Measurements from ENCODE around the gene GNA12.

Gene GNA12

GRCh38 chr7:2782565-2782964 lies 61.5 kb downstream of the GNA12 start:
- H3K4me1 ChIP-seq (ENCODE audit: control insufficient read depth in 2 of 2, insufficient read depth in 2 of 2, low read length in 2 of 2), result no peaks in the 10 kb centered on the region
- no peak overlapping the region for H3K9ac ChIP-seq (ENCODE audit: low read depth in 1 of 2, low read length in 2 of 2)
- H3K27ac ChIP-seq (ENCODE audit: low read depth in 2 of 2, low read length in 2 of 2), result no peak overlapping the region
- H3K36me3 ChIP-seq (ENCODE audit: control insufficient read depth in 2 of 2, insufficient read depth in 2 of 2, low read length in 2 of 2), result peaks cover 0 to 2% of the 10 kb centered on the region in 2 donors
- no peak overlapping the region for H3K4me3 ChIP-seq (ENCODE audit: low read length in 2 of 2)
- no peaks in the 10 kb centered on the region for H3K9me3 ChIP-seq (ENCODE audit: control insufficient read depth in 2 of 2, low read length in 2 of 2)
- H3K27me3 ChIP-seq (ENCODE audit: control insufficient read depth in 2 of 2, insufficient read depth in 2 of 2, low read length in 2 of 2), result no peaks in the 10 kb centered on the region

- H3K4me3 ChIP-seq (ENCODE audit: low read length in 2 of 2), result no peak overlapping the region
- no peak overlapping the region for H3K9ac ChIP-seq (ENCODE audit: low read depth in 1 of 2, low read length in 2 of 2)
- H3K36me3 ChIP-seq (ENCODE audit: control insufficient read depth in 2 of 2, insufficient read depth in 2 of 2, low read length in 2 of 2), result no peaks in the 10 kb centered on the region
- no peaks in the 10 kb centered on the region for H3K9me3 ChIP-seq (ENCODE audit: control insufficient read depth in 2 of 2, low read length in 2 of 2)
- no peak overlapping the region for H3K27ac ChIP-seq (ENCODE audit: low read depth in 2 of 2, low read length in 2 of 2)
- no peaks in the 10 kb centered on the region for H3K4me1 ChIP-seq (ENCODE audit: control insufficient read depth in 2 of 2, insufficient read depth in 2 of 2, low read length in 2 of 2)
- no peaks in the 10 kb centered on the region for H3K27me3 ChIP-seq (ENCODE audit: control insufficient read depth in 2 of 2, insufficient read depth in 2 of 2, low read length in 2 of 2)
Measured at GRCh38 chr7:2782121-2782520, 62.0 kb downstream of the GNA12 start.

DNA sequence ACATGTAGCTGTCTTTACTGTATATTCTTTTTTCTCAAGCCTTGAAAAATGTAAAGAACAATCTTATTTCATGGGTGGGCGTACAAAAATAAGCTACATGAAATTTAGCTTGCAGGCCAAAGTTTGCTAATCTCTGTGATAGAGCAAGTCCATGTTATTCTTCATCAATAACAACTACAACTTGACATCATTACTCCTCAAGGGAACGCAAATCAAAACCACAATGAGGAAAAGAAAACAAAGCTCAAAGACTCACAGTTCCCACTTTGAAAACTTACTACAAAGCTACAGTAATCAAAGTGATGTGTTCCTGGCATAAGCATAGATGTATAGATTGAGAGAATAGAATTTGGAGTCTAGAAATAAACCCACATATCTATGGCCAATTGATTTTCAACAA lies 62.5 kb downstream of the GNA12 start:
- Histone ChIP-seq H3K27ac (ENCODE audit: low read depth in 2 of 2, low read length in 2 of 2) (no peak overlapping the region), H3K27me3 (ENCODE audit: control insufficient read depth in 2 of 2, insufficient read depth in 2 of 2, low read length in 2 of 2) (no peaks in the 10 kb centered on the region), H3K36me3 (ENCODE audit: control insufficient read depth in 2 of 2, insufficient read depth in 2 of 2, low read length in 2 of 2) (no peaks in the 10 kb centered on the region), H3K4me1 (ENCODE audit: control insufficient read depth in 2 of 2, insufficient read depth in 2 of 2, low read length in 2 of 2) (no peaks in the 10 kb centered on the region), H3K9me3 (ENCODE audit: control insufficient read depth in 2 of 2, low read length in 2 of 2) (no peaks in the 10 kb centered on the region), H3K9ac (ENCODE audit: low read depth in 1 of 2, low read length in 2 of 2) (no peak overlapping the region), H3K4me3 (ENCODE audit: low read length in 2 of 2) (no peak overlapping the region)

DNA sequence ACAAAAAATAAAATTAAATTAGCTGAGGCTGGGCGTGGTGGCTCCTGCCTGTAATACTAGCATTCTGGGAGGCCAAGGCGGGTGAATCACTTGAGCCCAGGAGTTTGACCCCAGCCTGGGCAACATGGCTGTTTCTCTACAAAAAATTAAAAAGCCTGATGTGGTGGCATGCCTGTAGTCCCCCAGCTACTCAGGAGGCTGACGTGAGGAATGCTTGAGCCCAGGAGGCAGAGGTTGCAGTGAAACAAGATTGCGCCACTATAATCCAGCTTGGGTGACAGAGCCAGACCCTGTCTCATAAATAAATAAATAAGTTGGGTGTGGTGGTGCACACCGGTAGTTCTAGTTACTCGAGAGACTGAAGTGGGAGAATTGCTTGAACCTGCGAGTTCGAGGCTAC lies 65.1 kb downstream of the GNA12 start:
- H3K27ac ChIP-seq (ENCODE audit: low read depth in 2 of 2, low read length in 2 of 2), result no peak overlapping the region
- H3K9me3 ChIP-seq (ENCODE audit: control insufficient read depth in 2 of 2, low read length in 2 of 2), result no peaks in the 10 kb centered on the region
- H3K4me3 ChIP-seq (ENCODE audit: low read length in 2 of 2), result no peak overlapping the region
- H3K9ac ChIP-seq (ENCODE audit: low read depth in 1 of 2, low read length in 2 of 2), result no peak overlapping the region
- H3K4me1 ChIP-seq (ENCODE audit: control insufficient read depth in 2 of 2, insufficient read depth in 2 of 2, low read length in 2 of 2), result no peaks in the 10 kb centered on the region
- H3K27me3 ChIP-seq (ENCODE audit: control insufficient read depth in 2 of 2, insufficient read depth in 2 of 2, low read length in 2 of 2), result no peaks in the 10 kb centered on the region
- H3K36me3 ChIP-seq (ENCODE audit: control insufficient read depth in 2 of 2, insufficient read depth in 2 of 2, low read length in 2 of 2), result no peaks in the 10 kb centered on the region

DNA sequence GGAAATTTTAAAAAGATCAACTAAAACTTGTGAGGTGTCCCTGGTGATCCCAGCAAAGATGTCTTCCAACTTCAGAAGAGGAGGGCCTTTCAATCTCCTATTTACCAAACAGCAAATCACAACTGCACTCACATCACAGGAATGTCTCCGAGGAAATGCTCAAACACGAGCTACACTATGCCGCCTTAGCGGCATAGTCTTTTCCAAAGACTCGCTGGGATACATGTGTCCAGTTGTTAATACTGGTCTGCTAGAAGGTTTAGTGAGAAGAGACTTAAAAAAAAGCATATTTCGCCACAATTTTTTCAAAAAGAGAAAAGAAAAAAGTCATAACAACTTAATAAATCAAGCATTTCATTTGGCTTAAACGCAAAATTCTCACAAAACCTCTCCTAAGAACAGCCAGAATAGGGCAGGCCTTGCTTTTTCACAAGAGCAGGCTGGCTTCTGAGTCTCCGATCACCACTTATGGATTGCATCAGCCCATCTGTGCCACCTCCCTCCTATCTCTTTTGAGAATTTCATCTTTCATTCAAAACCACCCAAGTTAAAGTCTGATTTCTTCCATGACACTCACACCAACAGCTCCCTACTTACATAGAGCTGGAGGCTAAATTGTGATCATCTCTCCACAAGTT lies 66.1 kb downstream of the GNA12 start:
- Histone ChIP-seq H3K27ac (ENCODE audit: low read depth in 2 of 2, low read length in 2 of 2) (no peak overlapping the region), H3K36me3 (ENCODE audit: control insufficient read depth in 2 of 2, insufficient read depth in 2 of 2, low read length in 2 of 2) (no peaks in the 10 kb centered on the region), H3K4me1 (ENCODE audit: control insufficient read depth in 2 of 2, insufficient read depth in 2 of 2, low read length in 2 of 2) (no peaks in the 10 kb centered on the region), H3K27me3 (ENCODE audit: control insufficient read depth in 2 of 2, insufficient read depth in 2 of 2, low read length in 2 of 2) (no peaks in the 10 kb centered on the region), H3K9ac (ENCODE audit: low read depth in 1 of 2, low read length in 2 of 2) (no peak overlapping the region), H3K9me3 (ENCODE audit: control insufficient read depth in 2 of 2, low read length in 2 of 2) (no peaks in the 10 kb centered on the region), H3K4me3 (ENCODE audit: low read length in 2 of 2) (no peak overlapping the region)

GRCh38 chr7:2776401-2776800 lies 67.7 kb downstream of the GNA12 start:
- H3K27me3 ChIP-seq (ENCODE audit: control insufficient read depth in 2 of 2, insufficient read depth in 2 of 2, low read length in 2 of 2), result no peaks in the 10 kb centered on the region
- no peak overlapping the region for H3K4me3 ChIP-seq (ENCODE audit: low read length in 2 of 2)
- H3K36me3 ChIP-seq (ENCODE audit: control insufficient read depth in 2 of 2, insufficient read depth in 2 of 2, low read length in 2 of 2), result no peaks in the 10 kb centered on the region
- H3K4me1 ChIP-seq (ENCODE audit: control insufficient read depth in 2 of 2, insufficient read depth in 2 of 2, low read length in 2 of 2), result peaks cover 0 to under 1% of the 10 kb centered on the region in 2 donors
- no peaks in the 10 kb centered on the region for H3K9me3 ChIP-seq (ENCODE audit: control insufficient read depth in 2 of 2, low read length in 2 of 2)
- H3K9ac ChIP-seq (ENCODE audit: low read depth in 1 of 2, low read length in 2 of 2), result no peak overlapping the region
- H3K27ac ChIP-seq (ENCODE audit: low read depth in 2 of 2, low read length in 2 of 2), result no peak overlapping the region

DNA sequence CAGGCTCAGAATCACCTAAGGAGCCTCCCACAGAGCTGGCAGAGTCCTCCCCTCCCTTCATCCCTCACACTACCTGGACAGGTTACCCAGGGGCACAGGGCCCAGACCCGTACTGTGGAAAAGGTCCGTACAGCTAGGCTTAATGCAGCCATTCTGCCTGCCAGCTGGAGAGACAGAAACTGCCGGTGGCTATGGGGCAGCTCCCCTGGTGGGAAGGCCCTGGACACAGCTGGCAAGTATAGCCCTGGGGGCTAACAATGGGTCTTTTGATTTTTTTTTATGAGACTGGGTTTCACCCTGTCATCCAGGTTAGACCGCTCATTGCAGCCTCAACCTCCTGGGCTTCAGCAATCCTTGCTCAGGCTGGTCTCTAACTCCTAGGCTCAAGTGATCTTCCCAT lies 68.3 kb downstream of the GNA12 start:
- Histone ChIP-seq H3K9ac (ENCODE audit: low read depth in 1 of 2, low read length in 2 of 2) (no peak overlapping the region), H3K4me3 (ENCODE audit: low read length in 2 of 2) (no peak overlapping the region), H3K27ac (ENCODE audit: low read depth in 2 of 2, low read length in 2 of 2) (no peak overlapping the region), H3K4me1 (ENCODE audit: control insufficient read depth in 2 of 2, insufficient read depth in 2 of 2, low read length in 2 of 2) (peaks cover 0 to 2% of the 10 kb centered on the region in 2 donors), H3K27me3 (ENCODE audit: control insufficient read depth in 2 of 2, insufficient read depth in 2 of 2, low read length in 2 of 2) (no peaks in the 10 kb centered on the region), H3K9me3 (ENCODE audit: control insufficient read depth in 2 of 2, low read length in 2 of 2) (no peaks in the 10 kb centered on the region), H3K36me3 (ENCODE audit: control insufficient read depth in 2 of 2, insufficient read depth in 2 of 2, low read length in 2 of 2) (no peaks in the 10 kb centered on the region)

DNA sequence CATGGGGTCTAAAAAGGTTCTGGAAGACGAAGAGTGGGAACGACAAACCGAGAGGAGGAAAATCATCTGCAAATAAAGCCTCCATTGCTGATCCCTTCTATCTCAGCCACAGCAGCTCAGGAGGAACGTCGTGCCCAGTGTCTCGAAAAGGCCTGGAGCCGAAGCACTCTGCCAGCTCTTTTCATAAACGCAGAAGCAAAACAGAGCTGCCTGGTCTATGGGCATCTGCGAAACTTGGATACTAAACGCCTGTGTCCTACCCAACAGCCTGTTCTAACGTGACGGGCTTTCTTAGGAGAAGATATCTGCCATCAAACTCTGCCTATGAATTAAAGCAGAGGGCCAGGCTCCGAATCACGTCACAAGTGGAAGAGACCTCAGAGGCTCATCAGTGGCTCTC lies 68.7 kb downstream of the GNA12 start:
- no peak overlapping the region for H3K9ac ChIP-seq (ENCODE audit: low read depth in 1 of 2, low read length in 2 of 2)

DNA sequence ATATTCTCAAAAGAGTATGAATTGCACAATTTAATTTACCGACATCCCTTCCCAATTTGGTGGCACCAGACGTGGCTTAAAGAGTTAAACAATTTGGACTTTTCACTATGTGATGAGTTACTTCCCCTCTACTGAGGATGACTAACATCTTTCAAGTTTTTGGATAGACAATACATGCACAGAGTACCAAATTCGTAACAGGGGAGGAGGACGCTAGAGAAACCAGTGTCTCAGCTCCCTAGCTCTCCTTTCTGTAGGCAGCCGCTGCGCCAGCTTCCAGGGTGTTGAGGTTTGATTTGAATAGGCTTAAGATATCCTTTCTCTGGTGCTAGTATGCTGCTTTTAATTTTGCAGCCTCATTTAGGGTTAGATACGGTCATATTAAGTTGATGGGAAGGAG lies 69.2 kb downstream of the GNA12 start:
- H3K27me3 ChIP-seq (ENCODE audit: control insufficient read depth in 2 of 2, insufficient read depth in 2 of 2, low read length in 2 of 2), result no peaks in the 10 kb centered on the region
- no peaks in the 10 kb centered on the region for H3K36me3 ChIP-seq (ENCODE audit: control insufficient read depth in 2 of 2, insufficient read depth in 2 of 2, low read length in 2 of 2)
- peaks cover 0 to 2% of the 10 kb centered on the region in 2 donors for H3K4me1 ChIP-seq (ENCODE audit: control insufficient read depth in 2 of 2, insufficient read depth in 2 of 2, low read length in 2 of 2)
- no peak overlapping the region for H3K9ac ChIP-seq (ENCODE audit: low read depth in 1 of 2, low read length in 2 of 2)
- no peak overlapping the region for H3K27ac ChIP-seq (ENCODE audit: low read depth in 2 of 2, low read length in 2 of 2)
- H3K9me3 ChIP-seq (ENCODE audit: control insufficient read depth in 2 of 2, low read length in 2 of 2), result no peaks in the 10 kb centered on the region
- H3K4me3 ChIP-seq (ENCODE audit: low read length in 2 of 2), result no peak overlapping the region

More for the DNA sequence above, 68.7 kb downstream of the GNA12 start:
- no peak overlapping the region for H3K4me3 ChIP-seq (ENCODE audit: low read length in 2 of 2)
- peaks cover 0 to 2% of the 10 kb centered on the region in 2 donors for H3K4me1 ChIP-seq (ENCODE audit: control insufficient read depth in 2 of 2, insufficient read depth in 2 of 2, low read length in 2 of 2)
- H3K27me3 ChIP-seq (ENCODE audit: control insufficient read depth in 2 of 2, insufficient read depth in 2 of 2, low read length in 2 of 2), result no peaks in the 10 kb centered on the region
- no peaks in the 10 kb centered on the region for H3K9me3 ChIP-seq (ENCODE audit: control insufficient read depth in 2 of 2, low read length in 2 of 2)
- H3K36me3 ChIP-seq (ENCODE audit: control insufficient read depth in 2 of 2, insufficient read depth in 2 of 2, low read length in 2 of 2), result no peaks in the 10 kb centered on the region
- H3K27ac ChIP-seq (ENCODE audit: low read depth in 2 of 2, low read length in 2 of 2), result no peak overlapping the region

- Histone ChIP-seq H3K9ac (ENCODE audit: low read depth in 1 of 2, low read length in 2 of 2) (no peak overlapping the region), H3K4me1 (ENCODE audit: control insufficient read depth in 2 of 2, insufficient read depth in 2 of 2, low read length in 2 of 2) (peaks cover 0 to 2% of the 10 kb centered on the region in 2 donors), H3K27ac (ENCODE audit: low read depth in 2 of 2, low read length in 2 of 2) (no peak overlapping the region), H3K36me3 (ENCODE audit: control insufficient read depth in 2 of 2, insufficient read depth in 2 of 2, low read length in 2 of 2) (no peaks in the 10 kb centered on the region), H3K27me3 (ENCODE audit: control insufficient read depth in 2 of 2, insufficient read depth in 2 of 2, low read length in 2 of 2) (no peaks in the 10 kb centered on the region), H3K4me3 (ENCODE audit: low read length in 2 of 2) (no peak overlapping the region), H3K9me3 (ENCODE audit: control insufficient read depth in 2 of 2, low read length in 2 of 2) (no peaks in the 10 kb centered on the region)
Measured at GRCh38 chr7:2774280-2774679, 69.8 kb downstream of the GNA12 start.

GRCh38 chr7:2773608-2774007 lies 70.5 kb downstream of the GNA12 start:
- H3K4me1 ChIP-seq (ENCODE audit: control insufficient read depth in 2 of 2, insufficient read depth in 2 of 2, low read length in 2 of 2), result peaks cover 0 to 2% of the 10 kb centered on the region in 2 donors
- no peaks in the 10 kb centered on the region for H3K27me3 ChIP-seq (ENCODE audit: control insufficient read depth in 2 of 2, insufficient read depth in 2 of 2, low read length in 2 of 2)
- no peaks in the 10 kb centered on the region for H3K9me3 ChIP-seq (ENCODE audit: control insufficient read depth in 2 of 2, low read length in 2 of 2)
- H3K27ac ChIP-seq (ENCODE audit: low read depth in 2 of 2, low read length in 2 of 2), result no peak overlapping the region
- no peak overlapping the region for H3K9ac ChIP-seq (ENCODE audit: low read depth in 1 of 2, low read length in 2 of 2)
- H3K4me3 ChIP-seq (ENCODE audit: low read length in 2 of 2), result no peak overlapping the region
- H3K36me3 ChIP-seq (ENCODE audit: control insufficient read depth in 2 of 2, insufficient read depth in 2 of 2, low read length in 2 of 2), result no peaks in the 10 kb centered on the region

Measured in mucosa of rectum (tissue), 2 donors.